Right lobe of liver (tissue), 4 donors: Measurements from ENCODE around the gene MISP.

ENCODE experiments used
- POLR2A ChIP-seq: fragments of 450-650 bp; IDR thresholded peaks from one replicate; pipeline ENCODE4 v1.6.1; 2017; ENCODE audit warnings: antibody characterized with exemption, mild to moderate bottlenecking
- TF ChIP-seq, protein P1 (sequence below), 4 donors: fragments of 200-600 bp in 3 of 4; fragments of 450-650 bp in 1 of 4; IDR thresholded peaks; one replicate each; pipeline versions ENCODE4 v1.5.1 to v1.8.0; 2016 to 2022; ENCODE audit warnings: antibody characterized with exemption in 4 of 4, mild to moderate bottlenecking in 2 of 4
- donor health status: DM: no; HTN: no; CAD: no.
- donor health status: DM: no; HTN: no; CAD: no.
- donor health status: DM: no; HTN: yes; CAD: no.

DNA sequence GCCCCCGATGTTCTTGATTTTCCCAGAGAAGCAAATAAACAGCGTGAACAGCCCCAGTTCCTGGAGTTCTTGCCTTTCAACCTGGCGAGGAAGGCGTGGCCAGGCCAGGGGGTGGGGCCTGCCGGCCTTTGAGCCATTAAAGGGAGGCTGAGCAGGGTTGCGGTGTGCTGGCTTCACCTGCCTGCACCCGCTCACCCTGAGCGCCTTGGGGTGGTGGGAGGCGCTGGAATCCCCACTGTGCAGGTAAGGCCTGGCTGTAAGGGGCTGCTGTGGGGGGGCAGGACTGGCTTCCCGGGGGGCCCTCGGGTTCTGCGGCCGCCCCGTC lies 2.7 kb upstream of the MISP start:
- TF ChIP-seq, protein P1, sequence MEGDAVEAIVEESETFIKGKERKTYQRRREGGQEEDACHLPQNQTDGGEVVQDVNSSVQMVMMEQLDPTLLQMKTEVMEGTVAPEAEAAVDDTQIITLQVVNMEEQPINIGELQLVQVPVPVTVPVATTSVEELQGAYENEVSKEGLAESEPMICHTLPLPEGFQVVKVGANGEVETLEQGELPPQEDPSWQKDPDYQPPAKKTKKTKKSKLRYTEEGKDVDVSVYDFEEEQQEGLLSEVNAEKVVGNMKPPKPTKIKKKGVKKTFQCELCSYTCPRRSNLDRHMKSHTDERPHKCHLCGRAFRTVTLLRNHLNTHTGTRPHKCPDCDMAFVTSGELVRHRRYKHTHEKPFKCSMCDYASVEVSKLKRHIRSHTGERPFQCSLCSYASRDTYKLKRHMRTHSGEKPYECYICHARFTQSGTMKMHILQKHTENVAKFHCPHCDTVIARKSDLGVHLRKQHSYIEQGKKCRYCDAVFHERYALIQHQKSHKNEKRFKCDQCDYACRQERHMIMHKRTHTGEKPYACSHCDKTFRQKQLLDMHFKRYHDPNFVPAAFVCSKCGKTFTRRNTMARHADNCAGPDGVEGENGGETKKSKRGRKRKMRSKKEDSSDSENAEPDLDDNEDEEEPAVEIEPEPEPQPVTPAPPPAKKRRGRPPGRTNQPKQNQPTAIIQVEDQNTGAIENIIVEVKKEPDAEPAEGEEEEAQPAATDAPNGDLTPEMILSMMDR (IDR thresholded peaks at IDR 0.05) = no peak
- TF ChIP-seq POLR2A = no peak
